HG03432 (cell line): ENCODE data around the gene ABHD16B.
"Not testable (repeated sequence)": the region's sequence is repeated elsewhere in the genome, so short reads cannot be mapped to it uniquely, and the experiment has no call there.

Experiments
- ATAC-seq: cut with Tn5 transposase; IDR thresholded peaks from one replicate; pipeline ENCODE4 v1.9.1; 2021; ENCODE audit warnings: mild to moderate bottlenecking, moderate library complexity; ENCODE audit not compliant: unreplicated experiment

Gene ABHD16B

DNA sequence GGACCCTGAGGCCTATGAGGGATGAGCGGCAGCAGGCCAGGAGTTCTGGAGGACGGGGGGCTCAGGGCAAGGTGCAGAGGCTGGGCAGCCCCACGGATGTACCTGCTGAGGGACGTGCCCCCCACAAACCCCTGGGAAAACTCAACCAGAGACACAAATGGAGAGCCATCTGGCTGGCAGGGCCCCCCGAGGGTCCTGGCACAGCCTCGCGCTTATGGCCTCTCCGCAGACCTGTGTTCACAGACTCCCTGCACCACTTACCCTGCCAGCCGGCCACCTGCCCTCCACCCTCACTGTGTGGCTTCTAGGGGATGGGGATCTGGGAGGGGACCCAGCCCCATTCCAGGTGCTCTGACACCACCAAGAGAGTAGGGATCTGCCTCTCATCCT, 26.8 kb upstream of the ABHD16B start:
- ATAC-seq = no peak

- no peak for ATAC-seq
Observed at GRCh38 chr20:63835021-63835858, 26.1 kb upstream of the ABHD16B start.

- ATAC-seq = no peak
Observed at GRCh38 chr20:63836458-63837344, 24.6 kb upstream of the ABHD16B start.

DNA sequence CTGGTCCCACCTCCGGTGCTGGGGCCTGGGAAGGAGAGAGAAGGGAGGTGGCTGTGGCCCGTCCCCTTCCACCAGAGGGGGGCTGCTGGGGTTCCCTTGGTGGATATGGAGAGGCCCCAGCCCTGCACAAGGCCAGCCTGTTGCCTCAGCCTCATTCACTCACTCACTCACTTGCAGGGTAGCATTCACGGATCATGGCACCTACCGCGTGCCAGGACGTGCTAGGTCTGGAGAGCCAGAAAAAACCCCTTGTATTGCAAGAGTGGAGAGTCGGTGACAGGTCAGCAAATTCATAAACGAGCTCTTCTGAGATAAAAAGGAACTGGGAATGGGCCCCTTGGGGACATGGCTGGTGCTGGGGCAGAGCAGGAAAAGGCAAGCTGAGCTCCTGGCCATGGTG, 23.8 kb upstream of the ABHD16B start:
- ATAC-seq = no peak

DNA sequence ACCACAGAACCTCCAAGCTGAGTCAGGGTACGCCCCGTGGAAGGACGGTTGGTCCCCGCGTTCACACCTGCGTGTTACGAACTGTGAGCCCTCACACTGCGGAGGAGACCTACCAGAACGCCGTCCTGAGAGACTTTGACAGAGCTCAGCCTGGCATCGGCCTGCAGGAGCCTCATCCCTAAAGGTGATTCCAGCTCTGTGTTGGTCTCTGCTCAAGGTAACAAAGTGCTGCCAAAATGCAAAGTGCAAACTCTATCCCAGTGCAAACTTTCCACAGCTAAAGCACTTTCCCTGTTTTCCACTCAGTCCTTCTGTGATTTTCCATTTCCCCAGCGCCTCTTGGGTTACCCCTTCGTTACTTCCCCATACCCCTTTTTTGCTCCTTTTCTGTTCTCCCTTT, 21.7 kb upstream of the ABHD16B start:
- no peak for ATAC-seq

DNA sequence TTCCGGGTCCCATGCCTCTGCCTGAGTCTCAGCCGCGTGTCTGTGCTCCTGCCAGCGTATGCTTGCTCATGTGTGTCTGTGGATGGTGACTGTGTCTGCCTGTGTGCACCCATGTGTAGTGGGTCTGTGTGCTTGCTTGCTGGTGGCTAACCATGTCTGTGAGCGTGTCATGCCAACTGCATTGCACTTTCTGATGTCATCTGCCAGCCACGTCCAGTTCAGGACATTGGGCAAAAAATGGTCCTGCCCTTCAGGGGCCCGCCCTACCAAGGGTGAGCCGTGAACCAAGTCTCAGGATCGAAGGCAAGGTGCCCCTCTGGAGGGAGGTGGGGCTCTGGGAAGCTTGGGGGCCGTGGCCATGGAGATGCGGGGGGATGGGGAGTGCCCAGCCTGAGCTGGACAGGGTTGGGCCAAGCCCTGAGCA, 20.9 kb upstream of the ABHD16B start:
- ATAC-seq = no peak

DNA sequence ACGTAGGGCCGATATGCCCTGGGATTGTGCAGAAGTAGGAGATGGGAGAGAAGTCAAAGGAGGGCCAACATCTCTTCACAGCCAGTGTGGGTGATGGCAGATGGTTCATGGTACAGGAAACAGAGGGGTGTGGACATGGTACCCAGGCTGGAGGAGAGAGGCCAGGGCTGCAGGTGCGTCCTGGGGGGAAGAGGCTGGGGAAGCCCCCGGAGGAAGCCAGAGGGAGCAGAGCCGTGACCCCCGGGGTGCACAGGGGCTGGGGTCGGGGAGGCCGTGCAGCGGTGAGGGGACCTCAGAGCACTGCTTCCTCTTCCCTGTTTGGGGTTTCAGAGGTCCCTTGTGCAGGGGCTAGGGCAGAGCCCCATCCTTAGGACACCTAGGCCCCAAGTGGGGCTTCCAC, 19.0 kb upstream of the ABHD16B start:
- no peak for ATAC-seq

DNA sequence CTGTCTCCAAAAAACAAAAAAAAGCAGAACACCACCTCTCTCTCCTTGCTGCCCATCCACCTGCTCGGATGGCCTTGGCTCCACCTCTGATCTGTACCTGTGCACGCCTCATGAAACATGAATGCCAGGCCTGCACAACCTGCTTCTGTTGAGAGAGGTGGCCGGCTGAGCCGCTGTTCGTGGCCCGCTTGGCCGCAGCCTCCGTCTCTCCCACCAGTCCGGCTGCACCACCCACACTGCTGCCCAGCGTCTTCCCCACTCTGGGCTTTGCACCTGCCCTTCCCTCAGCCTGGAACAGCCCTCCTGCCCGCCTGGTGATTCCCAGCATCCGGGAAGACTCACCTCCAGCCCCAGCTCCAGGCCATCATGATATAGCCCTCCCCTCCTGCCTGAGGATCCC, 18.1 kb upstream of the ABHD16B start:
- ATAC-seq = no peak

DNA sequence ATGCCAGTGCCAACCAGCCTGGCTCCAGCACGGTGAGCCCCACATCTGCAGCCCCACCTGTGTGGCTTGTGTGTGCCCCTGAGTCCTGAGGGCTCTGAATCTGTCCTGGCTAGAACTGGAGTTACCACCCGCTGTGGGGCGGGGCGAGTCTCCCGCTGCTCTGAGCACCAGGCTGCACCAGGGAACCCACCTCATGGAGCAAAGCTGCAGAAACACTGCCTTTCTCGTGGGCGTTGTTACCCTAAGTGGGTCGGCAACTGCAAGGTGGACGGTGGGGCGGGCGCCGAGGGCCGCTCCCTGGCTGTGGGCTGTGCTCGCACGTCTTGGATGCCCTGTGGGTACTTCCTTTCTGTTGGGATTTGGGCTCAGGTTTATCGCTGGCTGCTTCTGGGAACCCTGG, 17.5 kb upstream of the ABHD16B start:
- no peak for ATAC-seq

- ATAC-seq = no peak
Observed at GRCh38 chr20:63844511-63844991, 16.7 kb upstream of the ABHD16B start.

GRCh38 chr20:63846128-63846771, 15.0 kb upstream of the ABHD16B start:
- ATAC-seq = no peak

GRCh38 chr20:63846888-63847236, 14.4 kb upstream of the ABHD16B start:
- ATAC-seq = no peak

- ATAC-seq = no peak
Observed at GRCh38 chr20:63847237-63848002, 13.9 kb upstream of the ABHD16B start.

DNA sequence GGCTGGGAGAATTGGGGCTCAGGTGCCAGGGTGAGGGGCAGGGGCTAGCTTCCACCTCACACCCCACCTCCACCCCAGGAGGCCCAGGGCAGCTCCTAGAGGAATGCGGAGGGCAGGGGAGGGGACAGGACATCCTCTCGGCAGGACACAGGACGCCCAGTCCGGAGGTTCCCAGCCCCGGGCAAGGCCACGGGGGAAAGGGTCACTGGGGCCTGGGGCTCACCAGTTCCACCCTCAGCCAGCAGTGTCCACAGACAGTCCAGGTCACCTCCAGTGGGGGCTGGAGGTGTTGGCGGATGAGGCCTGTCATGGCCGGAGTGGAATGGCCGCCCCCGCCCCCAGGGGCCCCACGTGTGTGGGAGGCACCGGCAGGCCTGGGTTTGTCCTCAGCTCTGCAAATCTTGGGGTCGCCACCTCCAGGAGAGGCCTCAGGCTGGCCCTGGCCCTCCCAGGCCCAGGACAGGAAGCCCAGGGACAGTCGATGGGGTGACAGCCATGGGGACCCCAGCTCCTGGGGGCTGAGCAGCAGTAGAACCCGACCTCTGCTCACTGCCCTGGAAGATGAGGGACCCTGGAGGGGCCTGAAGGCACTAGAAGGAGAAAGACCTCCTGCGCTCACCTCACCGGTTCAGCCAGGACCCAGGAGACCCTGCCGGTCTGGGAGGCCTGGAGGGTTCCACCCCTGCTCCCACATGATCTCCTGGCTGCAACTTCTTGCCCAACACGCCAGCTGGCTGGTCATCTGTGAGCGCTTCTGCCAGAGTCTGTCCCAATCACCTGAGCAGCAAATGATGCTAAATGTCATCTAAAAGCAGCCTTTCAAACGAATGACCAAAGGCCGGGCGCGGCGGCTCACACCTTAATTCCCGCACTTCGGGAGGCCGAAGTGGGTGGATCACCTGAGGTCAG, 13.0 kb upstream of the ABHD16B start:
- no peak for ATAC-seq

DNA sequence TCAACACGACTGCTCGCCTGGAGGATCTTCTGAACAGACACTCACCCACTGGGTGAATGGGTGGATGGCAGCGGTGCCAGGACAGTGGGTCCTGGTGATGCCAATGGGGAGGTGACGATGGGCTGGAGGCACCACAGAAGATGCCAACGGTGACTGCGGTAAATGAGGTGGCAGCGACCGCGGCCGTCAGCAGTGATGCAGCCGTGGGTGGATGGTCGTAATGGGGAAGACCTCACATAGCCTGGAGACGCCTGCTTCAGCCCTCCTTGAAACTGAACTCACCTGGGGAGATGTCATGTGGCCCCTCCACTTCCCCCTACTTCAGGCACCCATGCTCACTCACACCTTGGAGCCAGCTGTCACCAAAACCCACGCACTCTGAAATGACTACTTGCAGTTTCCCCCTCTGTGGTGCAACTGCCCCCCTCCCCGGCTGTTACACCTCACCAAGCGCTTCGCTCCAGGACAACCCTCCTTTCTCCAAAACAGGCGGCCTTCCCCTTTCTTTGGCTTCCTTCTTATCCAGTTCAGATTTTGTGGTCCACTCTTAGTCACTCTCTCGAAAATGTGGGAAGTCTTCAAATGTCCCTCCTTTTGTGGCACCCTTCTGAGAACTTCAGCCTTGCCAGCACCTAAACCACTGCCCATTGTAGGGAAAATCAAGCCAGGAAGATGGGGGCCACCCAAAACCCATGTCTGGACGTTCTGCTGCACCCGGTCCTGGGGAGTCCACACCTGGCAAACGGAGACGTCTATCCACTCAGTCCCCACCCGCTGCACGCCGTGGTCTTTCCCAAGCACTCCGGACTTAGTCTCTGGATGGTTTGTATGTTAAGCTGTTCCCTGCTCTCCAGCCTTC, 10.4 kb upstream of the ABHD16B start:
- peak; percentile 79 for ATAC-seq

- not testable (repeated sequence) for ATAC-seq
Observed at GRCh38 chr20:63851548-63851943, 9.8 kb upstream of the ABHD16B start.

GRCh38 chr20:63853733-63854068, 7.6 kb upstream of the ABHD16B start:
- not testable (repeated sequence) for ATAC-seq

DNA sequence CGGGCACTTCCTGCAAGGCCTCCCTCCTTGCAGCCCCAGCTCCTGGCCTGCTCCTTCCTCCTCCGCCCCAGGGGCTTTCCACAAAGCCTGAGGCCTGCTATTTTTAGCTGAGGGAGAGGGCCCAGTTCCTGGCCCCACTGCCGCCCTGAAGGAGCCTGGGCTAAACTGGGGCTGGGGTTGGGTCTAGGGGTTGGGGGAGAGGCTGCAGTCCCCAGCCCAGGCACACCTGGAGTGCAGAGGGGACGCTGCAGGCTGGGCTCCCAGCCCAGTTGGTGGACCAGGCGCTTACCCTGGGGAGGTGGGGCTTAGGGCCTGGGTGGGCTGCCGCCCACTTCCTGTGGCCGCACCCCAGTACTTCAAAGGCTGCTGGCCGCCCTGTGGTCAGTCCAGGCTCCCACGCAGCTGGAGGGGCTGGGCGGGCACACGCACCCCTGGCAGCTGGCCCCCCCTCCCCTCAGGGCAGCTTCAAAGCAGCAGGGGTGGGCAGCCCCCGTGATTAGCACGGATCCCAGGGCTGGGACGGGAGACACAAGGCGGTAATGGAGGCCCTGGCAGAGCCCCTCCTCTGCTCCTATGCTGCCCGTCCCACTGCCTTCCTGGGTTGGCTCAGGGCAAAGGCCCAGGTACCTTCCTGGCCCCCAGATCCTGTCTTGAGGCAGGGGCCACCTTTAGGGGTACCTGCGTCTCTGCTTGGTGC, 7.1 kb upstream of the ABHD16B start:
- no peak for ATAC-seq
